Tracheal epithelial cell (primary cell): ENCODE results near the gene COG1. TPM values are rescaled to one million over a fixed set of nuclear protein-coding genes. Genes with fewer than 3 reads are reported as not detected.

Experiments used
- total RNA-seq: library from RNA; depleted of rRNA; stranded (reverse); fragments of >200 nt; gene quantifications from 2 replicates; pipeline ENCODE4 v1.2.1, GENCODE V29; 2014

COG1 gene
- 11.1 and 17.3 TPM in 2 replicates for total RNA-seq

GRCh38 chr17:73192894-73193701 lies at the start of gene COG1:
Gene COG1 (plus strand): TSS chr17:73193055. CDS start chr17:73193070, 15 bp downstream.

Other genes starting within 250 kb of the COG1 start
- gene SLC39A11, start 100.4 kb upstream of the COG1 start, total RNA-seq, result 23.2 and 51.8 TPM in 2 replicates
- gene SSTR2, start 28.0 kb upstream of the COG1 start, total RNA-seq, result under 0.01 TPM in 1 of 2 replicates, not detected in the other
- not detected in 2 replicates for gene CPSF4L, start 68.8 kb downstream of the COG1 start, total RNA-seq
- 40.7 and 46.5 TPM in 2 replicates for gene CDC42EP4, start 118.9 kb downstream of the COG1 start, total RNA-seq